CD4-positive, alpha-beta T cell treated with Interleukin-10 for 1 hour (primary cell): Measurements from ENCODE around the gene WDR18.
"Not testable (repeated sequence)": the region's sequence is repeated elsewhere in the genome, so short reads cannot be mapped to it uniquely, and the experiment has no call there.

Experiments
- DNase-seq: peaks from one replicate; pipeline ENCODE4 v3.0.0-alpha.2; 2020

The WDR18 gene

GRCh38 chr19:950352-951066, 33.6 kb upstream of the WDR18 start:
- DNase-seq = no peak

GRCh38 chr19:952049-952679, 32.0 kb upstream of the WDR18 start:
- no peak for DNase-seq

GRCh38 chr19:952680-953444, 31.3 kb upstream of the WDR18 start:
- DNase-seq = no peak

- DNase-seq = no peak
Observed at GRCh38 chr19:953445-954271, 30.5 kb upstream of the WDR18 start.

GRCh38 chr19:954272-954671, 29.9 kb upstream of the WDR18 start:
- no peak for DNase-seq

GRCh38 chr19:954672-955494, 29.3 kb upstream of the WDR18 start:
- DNase-seq = no peak

GRCh38 chr19:955803-956765, 28.1 kb upstream of the WDR18 start:
- no peak for DNase-seq

- no peak for DNase-seq
Observed at GRCh38 chr19:956766-957440, 27.2 kb upstream of the WDR18 start.

GRCh38 chr19:957578-957977, 26.6 kb upstream of the WDR18 start:
- not testable (repeated sequence) for DNase-seq

GRCh38 chr19:958967-959855, 24.9 kb upstream of the WDR18 start:
- DNase-seq = no peak

GRCh38 chr19:960020-960419, 24.1 kb upstream of the WDR18 start:
- no peak for DNase-seq

- no peak for DNase-seq
Observed at GRCh38 chr19:960601-960938, 23.6 kb upstream of the WDR18 start.

GRCh38 chr19:961866-962620, 22.1 kb upstream of the WDR18 start:
- no peak for DNase-seq

GRCh38 chr19:962683-963400, 21.3 kb upstream of the WDR18 start:
- no peak for DNase-seq

GRCh38 chr19:963486-963951, 20.6 kb upstream of the WDR18 start:
- no peak for DNase-seq

GRCh38 chr19:964116-964520, 20.0 kb upstream of the WDR18 start:
- DNase-seq = no peak

- no peak for DNase-seq
Observed at GRCh38 chr19:964761-965694, 19.1 kb upstream of the WDR18 start.
